LNCaP clone FGC (cell line): ENCODE results near the gene TMEM167A.

ENCODE experiments used
- DNase-seq: peaks from one replicate; pipeline ENCODE4 v3.0.0-alpha.2; 2011; ENCODE audit warnings: low read depth
- H3K4me3 ChIP-seq: 2 replicates; pipeline ENCODE4 v1.5.1; 2011; ENCODE audit warnings: mild to moderate bottlenecking, low read depth, low read length, control low read depth
- CTCF ChIP-seq: IDR thresholded peaks from 2 replicates; pipeline ENCODE4 v1.5.1; 2012; ENCODE audit warnings: mild to moderate bottlenecking; ENCODE audit not compliant: control insufficient read depth, insufficient read depth; ENCODE audit errors: extremely low read depth

The TMEM167A gene

DNA sequence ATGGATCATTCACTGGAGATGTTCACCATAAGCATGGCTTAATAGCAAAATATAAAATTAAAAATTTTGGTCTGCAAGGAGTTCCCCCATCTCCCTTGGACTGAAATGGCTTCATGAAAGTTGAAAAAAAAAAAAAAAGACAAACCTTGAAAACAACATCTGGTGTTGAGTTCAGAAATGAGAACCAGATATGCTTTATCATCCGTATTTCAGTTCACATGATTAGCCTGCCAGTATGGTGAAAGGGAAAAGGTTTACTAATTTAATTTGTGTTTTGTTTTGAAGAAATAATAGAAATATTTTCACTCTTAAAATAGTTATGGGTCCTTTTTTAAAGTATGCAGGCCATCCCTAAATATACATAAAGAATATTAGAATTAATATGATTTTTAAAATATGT is 67.8 kb downstream of the TMEM167A start:
- no peak for DNase-seq
- no peak overlapping the region for H3K4me3 ChIP-seq
- TF ChIP-seq CTCF, result no peak

GRCh38 chr5:83007755-83008154 is 69.4 kb downstream of the TMEM167A start:
- no peak overlapping the region for H3K4me3 ChIP-seq
- no peak for DNase-seq
- no peak for TF ChIP-seq CTCF

DNA sequence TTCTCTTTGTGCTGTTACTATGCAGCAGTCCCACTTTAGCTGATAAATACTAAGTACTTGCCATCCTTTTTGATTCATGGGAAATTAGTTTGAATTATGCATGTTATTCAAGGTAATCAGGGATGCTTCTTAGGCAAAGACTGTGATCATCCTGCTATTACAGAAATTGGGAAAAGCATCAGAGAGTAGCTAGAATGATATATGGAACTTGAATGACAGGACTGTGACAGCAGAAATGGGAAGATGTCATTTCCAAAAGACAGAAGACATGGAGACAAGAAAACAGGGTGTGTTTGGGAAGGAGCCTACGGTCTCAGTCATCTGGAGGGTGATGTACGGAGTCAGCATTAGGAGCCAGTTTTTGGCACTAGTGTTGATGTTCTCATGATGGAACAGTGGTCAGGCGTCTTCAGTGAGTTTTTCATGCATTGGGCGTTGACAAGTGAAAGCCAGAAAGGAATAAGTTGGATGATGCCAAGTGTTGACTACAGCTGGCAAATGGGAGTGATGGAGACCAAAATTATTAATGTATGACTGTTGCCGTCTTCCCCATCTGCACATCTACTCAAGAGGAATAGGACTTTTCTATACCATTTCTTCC is 70.4 kb downstream of the TMEM167A start:
- TF ChIP-seq CTCF, result no peak
- DNase-seq, result no peak
- H3K4me3 ChIP-seq, result no peak overlapping the region

DNA sequence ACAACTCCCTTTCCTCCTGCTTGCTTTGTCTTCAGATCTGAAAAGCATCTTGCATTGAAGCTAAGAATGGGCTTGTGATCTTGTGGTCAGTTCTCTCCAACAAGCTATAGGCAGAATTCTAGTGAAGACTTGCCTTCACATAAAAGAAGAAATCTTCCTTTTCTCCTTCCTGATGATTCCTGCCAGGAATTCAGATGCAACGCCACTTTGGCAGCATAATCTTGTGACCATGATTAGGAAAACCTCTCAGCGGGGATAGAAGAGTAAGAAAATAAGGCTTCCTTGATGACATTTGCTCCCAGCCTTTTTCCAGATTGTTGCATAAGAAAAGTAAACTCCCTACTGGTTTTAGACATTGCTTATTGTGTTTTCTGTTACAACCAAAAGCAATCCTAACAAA is 73.4 kb downstream of the TMEM167A start:
- H3K4me3 ChIP-seq, result no peak overlapping the region
- no peak for TF ChIP-seq CTCF
- DNase-seq, result no peak
